SK-N-SH (cell line): Measurements from ENCODE around the gene BUB3. TPM values are rescaled to one million over a fixed set of nuclear protein-coding genes. Genes with fewer than 3 reads are reported as not detected.

Source experiments
- CTCF ChIA-PET: fragments of 300-600, 350-600 bp; formaldehyde crosslinking; extraction: SDS; loops from one replicate; lab custom pipeline; 2021; lab: Yijun Ruan, JAX
- POLR2A ChIA-PET: fragments of 350-600 bp; sonication (Branson Sonifier 250); formaldehyde crosslinking; extraction: SDS; loops from one replicate; lab custom pipeline; 2020; ENCODE audit warnings: antibody characterized with exemption, inconsistent platforms; lab: Yijun Ruan, JAX
- DNase-seq: peaks from one replicate; pipeline ENCODE4 v3.0.0; 2012
- H2AFZ ChIP-seq: fragments of 200-600 bp; sonication (generic); 2 replicates; pipeline ENCODE4 v1.8.1; 2016; ENCODE audit warnings: antibody characterized with exemption, mild to moderate bottlenecking, low read depth
- H3F3A ChIP-seq: fragments of 200-600 bp; sonication (generic); replicated peaks from 2 replicates; pipeline ENCODE3; 2016; ENCODE audit warnings: antibody characterized with exemption, mild to moderate bottlenecking; ENCODE audit not compliant: insufficient read depth
- H3K27ac ChIP-seq, 2 experiments: fragments of 200-500 bp in 1 of 2; fragments of 200-600 bp in 1 of 2; sonication (Bioruptor generic) in 1 of 2; sonication (generic), shearing (Covaris generic) in 1 of 2; 2 replicates each; pipeline versions ENCODE4 v1.5.1 to v1.6.1; 2014 to 2016; ENCODE audit warnings: low read depth in 2 of 2, inconsistent platforms in 1 of 2, low read length in 1 of 2, mild to moderate bottlenecking in 1 of 2, mixed read lengths in 1 of 2
- H3K27me3 ChIP-seq: fragments of 200-600 bp; sonication (generic), shearing (Covaris generic); 2 replicates; pipeline ENCODE4 v1.6.1; 2016; ENCODE audit warnings: mixed run types; ENCODE audit not compliant: insufficient read depth
- H3K36me3 ChIP-seq, 2 experiments: fragments of 200-500 bp in 1 of 2; fragments of 200-600 bp in 1 of 2; sonication (Bioruptor generic) in 1 of 2; sonication (generic) in 1 of 2; replicated peaks in 1 of 2; 2 replicates each; pipeline versions ENCODE3 to v1.5.1; 2014 to 2016; ENCODE audit warnings: low read length in 1 of 2, mild to moderate bottlenecking in 1 of 2; ENCODE audit not compliant: insufficient read depth in 2 of 2, control insufficient read depth in 1 of 2
- H3K4me1 ChIP-seq, 2 experiments: fragments of 200-500 bp in 1 of 2; fragments of 200-600 bp in 1 of 2; sonication (Bioruptor generic) in 1 of 2; sonication (generic), shearing (Covaris generic) in 1 of 2; 2 replicates each; pipeline versions ENCODE4 v1.5.1 to v1.6.1; 2014 to 2016; ENCODE audit warnings: low read depth in 1 of 2, low read length in 1 of 2, mixed run types in 1 of 2; ENCODE audit not compliant: insufficient read depth in 2 of 2, control insufficient read depth in 1 of 2
- H3K4me2 ChIP-seq: fragments of 200-600 bp; sonication (generic), shearing (Covaris generic); 2 replicates; pipeline ENCODE4 v1.6.1; 2017; ENCODE audit warnings: mixed run types
- H3K4me3 ChIP-seq, 2 experiments: fragments of 200-500 bp in 1 of 2; fragments of 200-600 bp in 1 of 2; sonication (Bioruptor generic) in 1 of 2; sonication (generic), shearing (Covaris generic) in 1 of 2; 2 replicates each; pipeline versions ENCODE4 v1.5.1 to v1.8.1; 2014 to 2016; ENCODE audit warnings: low read depth in 2 of 2, inconsistent platforms in 1 of 2, low read length in 1 of 2, mild to moderate bottlenecking in 1 of 2, mixed read lengths in 1 of 2, moderate library complexity in 1 of 2
- H3K79me2 ChIP-seq: fragments of 200-600 bp; sonication (generic); 2 replicates; pipeline ENCODE4 v1.8.1; 2017; ENCODE audit warnings: mild to moderate bottlenecking; ENCODE audit not compliant: insufficient read depth
- H3K9ac ChIP-seq: fragments of 200-600 bp; sonication (generic); 2 replicates; pipeline ENCODE4 v1.6.1; 2017; ENCODE audit warnings: mixed run types
- H3K9me2 ChIP-seq: fragments of 200-600 bp; sonication (generic); 2 replicates; pipeline ENCODE4 v1.6.1; 2017; ENCODE audit warnings: mixed run types
- H3K9me3 ChIP-seq: fragments of 200-600 bp; sonication (generic); 2 replicates; pipeline ENCODE4 v1.6.1; 2017; ENCODE audit warnings: mixed run types, mild to moderate bottlenecking, moderate library complexity
- H4K20me1 ChIP-seq: fragments of 200-600 bp; sonication (generic); 2 replicates; pipeline ENCODE4 v1.6.1; 2017; ENCODE audit warnings: mild to moderate bottlenecking, mixed run types; ENCODE audit not compliant: insufficient read depth
- CHD2 ChIP-seq: fragments of 150-350 bp; IDR thresholded peaks from 2 replicates; pipeline ENCODE4 v1.6.1; 2018; ENCODE audit warnings: low read length; ENCODE audit not compliant: partially characterized antibody
- FOXM1 ChIP-seq: IDR thresholded peaks from 2 replicates; pipeline ENCODE4 v1.4.0; 2012; ENCODE audit warnings: low read depth, mild to moderate bottlenecking
- JUND ChIP-seq: IDR thresholded peaks from 2 replicates; pipeline ENCODE4 v1.4.0; 2012
- MEF2A ChIP-seq: IDR thresholded peaks from 2 replicates; pipeline ENCODE4 v1.4.0; 2012; ENCODE audit warnings: low read depth, borderline replicate concordance
- MXI1 ChIP-seq: IDR thresholded peaks from 2 replicates; pipeline ENCODE4 v1.6.1; 2012; ENCODE audit warnings: mild to moderate bottlenecking, low read depth, low read length, improper control_type of control experiment
- NRF1 ChIP-seq: IDR thresholded peaks from 2 replicates; pipeline ENCODE4 v1.6.1; 2012; ENCODE audit warnings: low read depth, mild to moderate bottlenecking, low read length
- TAF1 ChIP-seq: IDR thresholded peaks from 2 replicates; pipeline ENCODE4 v1.6.1; 2012; ENCODE audit warnings: low read depth, mild to moderate bottlenecking, low read length, moderate library complexity, borderline replicate concordance
- TEAD4 ChIP-seq: IDR thresholded peaks from 2 replicates; pipeline ENCODE4 v1.4.0; 2012; ENCODE audit warnings: mild to moderate bottlenecking, borderline replicate concordance; ENCODE audit not compliant: insufficient read depth
- ZBTB33 ChIP-seq: IDR thresholded peaks from 2 replicates; pipeline ENCODE4 v1.4.0; 2012; ENCODE audit warnings: low read depth, borderline replicate concordance
- WGBS: methylation state at CpG from one replicate; pipeline ENCODE4 v1.1.6; 2017; ENCODE audit warnings: low lambda C conversion rate; 5-methylcytosine and 5-hydroxymethylcytosine counted together
- polyA plus RNA-seq, 3 experiments: library from polyadenylated mRNA; depleted of rRNA; stranded (reverse); fragments of >200 nt; gene quantifications; 2 replicates each; pipeline ENCODE4 v1.2.3, GENCODE V29; 2012
- TF ChIP-seq, protein P1 (sequence below): IDR thresholded peaks from 2 replicates; pipeline ENCODE4; 2012
- TF ChIP-seq, protein P2 (sequence below): fragments of 200-600 bp; sonication (generic); IDR thresholded peaks from 2 replicates; pipeline ENCODE4 v1.6.1; 2017; ENCODE audit warnings: antibody characterized with exemption, mild to moderate bottlenecking, moderate library complexity

BUB3 gene
- polyA plus RNA-seq, 1 of the 3 experiments (the other 2 are of a cell fraction) = 202 TPM

DNA sequence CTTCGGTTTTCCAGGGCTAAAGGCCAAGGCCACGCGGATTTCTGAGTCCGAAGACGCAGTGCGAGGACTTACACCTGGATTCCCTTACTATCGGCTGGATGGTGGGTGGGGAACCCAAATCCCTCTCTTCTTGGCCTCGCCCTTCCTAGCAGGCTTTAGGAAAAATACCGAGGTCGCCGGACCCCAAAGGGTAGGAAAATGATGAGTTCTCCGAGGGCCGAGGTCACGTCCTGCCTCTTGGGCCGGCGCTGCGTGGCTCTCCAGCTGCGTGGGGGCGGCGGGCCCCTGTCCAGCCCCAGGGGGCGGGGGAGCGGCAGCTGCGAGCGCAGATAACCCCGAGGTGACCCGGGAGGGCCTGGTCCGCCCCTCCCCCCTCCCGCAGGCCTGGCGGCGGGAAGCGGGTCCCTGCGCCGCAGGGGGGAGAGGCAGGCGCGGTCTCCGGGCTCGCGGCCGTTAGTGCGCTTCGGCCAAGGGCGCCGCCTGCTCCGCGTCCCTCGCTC is 19.2 kb upstream of the BUB3 start:
- TF ChIP-seq MXI1 (no peak), MEF2A (no peak), JUND (no peak), FOXM1 (no peak), ZBTB33 (no peak), NRF1 (no peak), CHD2 (no peak), TEAD4 (no peak), TAF1 (no peak)
- TF ChIP-seq, protein P1, sequence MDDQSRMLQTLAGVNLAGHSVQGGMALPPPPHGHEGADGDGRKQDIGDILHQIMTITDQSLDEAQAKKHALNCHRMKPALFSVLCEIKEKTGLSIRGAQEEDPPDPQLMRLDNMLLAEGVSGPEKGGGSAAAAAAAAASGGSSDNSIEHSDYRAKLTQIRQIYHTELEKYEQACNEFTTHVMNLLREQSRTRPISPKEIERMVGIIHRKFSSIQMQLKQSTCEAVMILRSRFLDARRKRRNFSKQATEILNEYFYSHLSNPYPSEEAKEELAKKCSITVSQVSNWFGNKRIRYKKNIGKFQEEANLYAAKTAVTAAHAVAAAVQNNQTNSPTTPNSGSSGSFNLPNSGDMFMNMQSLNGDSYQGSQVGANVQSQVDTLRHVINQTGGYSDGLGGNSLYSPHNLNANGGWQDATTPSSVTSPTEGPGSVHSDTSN = no peak
- TF ChIP-seq, protein P2, sequence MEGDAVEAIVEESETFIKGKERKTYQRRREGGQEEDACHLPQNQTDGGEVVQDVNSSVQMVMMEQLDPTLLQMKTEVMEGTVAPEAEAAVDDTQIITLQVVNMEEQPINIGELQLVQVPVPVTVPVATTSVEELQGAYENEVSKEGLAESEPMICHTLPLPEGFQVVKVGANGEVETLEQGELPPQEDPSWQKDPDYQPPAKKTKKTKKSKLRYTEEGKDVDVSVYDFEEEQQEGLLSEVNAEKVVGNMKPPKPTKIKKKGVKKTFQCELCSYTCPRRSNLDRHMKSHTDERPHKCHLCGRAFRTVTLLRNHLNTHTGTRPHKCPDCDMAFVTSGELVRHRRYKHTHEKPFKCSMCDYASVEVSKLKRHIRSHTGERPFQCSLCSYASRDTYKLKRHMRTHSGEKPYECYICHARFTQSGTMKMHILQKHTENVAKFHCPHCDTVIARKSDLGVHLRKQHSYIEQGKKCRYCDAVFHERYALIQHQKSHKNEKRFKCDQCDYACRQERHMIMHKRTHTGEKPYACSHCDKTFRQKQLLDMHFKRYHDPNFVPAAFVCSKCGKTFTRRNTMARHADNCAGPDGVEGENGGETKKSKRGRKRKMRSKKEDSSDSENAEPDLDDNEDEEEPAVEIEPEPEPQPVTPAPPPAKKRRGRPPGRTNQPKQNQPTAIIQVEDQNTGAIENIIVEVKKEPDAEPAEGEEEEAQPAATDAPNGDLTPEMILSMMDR = no peak
- Histone ChIP-seq H3K36me3 (no peaks in the 10 kb centered on the region), H3K9ac (no peak overlapping the region), H3K79me2 (no peaks in the 10 kb centered on the region), H3K9me2 (no peaks in the 10 kb centered on the region), H3K9me3 (no peaks in the 10 kb centered on the region), H3K4me3 (no peak overlapping the region), H4K20me1 (no peaks in the 10 kb centered on the region), H3F3A (no peaks in the 10 kb centered on the region), H3K4me2 (peak overlapping the region; percentile 66; the same call in 1 of the 2 replicates), H3K4me1 (peaks cover 0 to 8% of the 10 kb centered on the region in 2 experiments; a peak in 2 of 4 replicates), H2AFZ (no peak overlapping the region; the same call in 1 of the 2 replicates), H3K27ac (no peak overlapping the region), H3K27me3 (peaks cover 85% of the 10 kb centered on the region)
- 35% methylated on average over 8 of the region's 46 CpGs for WGBS
- POLR2A ChIA-PET = no interaction called here
- peak; percentile 59 for DNase-seq
- CTCF ChIA-PET = interaction anchor here (0.7 to 5.1 kb wide), 11 partner anchors 10 to 839 kb away, joined by 3 to 110 read pairs (median 19); no protein-coding TSS in a partner anchor
